Astrocyte of the spinal cord (primary cell): Measurements from ENCODE around the gene CNKSR2.

ENCODE experiments used
- DNase-seq: peaks from one replicate; pipeline ENCODE4 v3.0.0; 2011; ENCODE audit warnings: low read depth, low spot score
- H3K4me3 ChIP-seq: 2 replicates; pipeline ENCODE4 v1.5.1; 2011; ENCODE audit warnings: low read depth, mild to moderate bottlenecking, low read length, moderate library complexity
- in situ Hi-C: cut with HindIII; loops from 2 replicates; pipeline ENCODE4 v1.10.0; 2017; ENCODE audit warnings: low sequenced_read_pairs
- TF ChIP-seq, protein P1 (sequence below): IDR thresholded peaks from 2 replicates; pipeline ENCODE4 v1.5.1; 2012; ENCODE audit warnings: low read depth, mild to moderate bottlenecking, low read length, inconsistent platforms

The CNKSR2 gene

DNA sequence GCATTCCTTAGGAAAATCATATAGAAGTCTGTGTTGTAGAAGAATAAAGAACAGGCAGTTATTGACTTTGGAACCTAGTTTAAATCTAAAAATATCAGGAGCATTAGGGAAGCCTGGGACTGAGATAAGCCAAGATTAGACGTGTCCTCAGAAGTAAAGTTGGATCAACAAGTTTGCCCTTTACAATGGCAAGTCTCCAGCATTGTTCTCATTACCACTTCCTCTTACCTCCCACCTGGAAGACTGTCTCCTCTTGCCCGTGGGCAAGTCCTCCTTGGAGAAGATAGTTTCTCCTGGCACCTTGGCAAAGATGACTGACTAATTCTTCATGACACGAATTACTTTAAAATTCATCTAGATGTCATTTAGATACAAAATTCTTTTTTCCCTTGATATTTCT, 37.8 kb downstream of the CNKSR2 start:
- in situ Hi-C loops = no loop called here
- no peak overlapping the region for H3K4me3 ChIP-seq
- TF ChIP-seq, protein P1, sequence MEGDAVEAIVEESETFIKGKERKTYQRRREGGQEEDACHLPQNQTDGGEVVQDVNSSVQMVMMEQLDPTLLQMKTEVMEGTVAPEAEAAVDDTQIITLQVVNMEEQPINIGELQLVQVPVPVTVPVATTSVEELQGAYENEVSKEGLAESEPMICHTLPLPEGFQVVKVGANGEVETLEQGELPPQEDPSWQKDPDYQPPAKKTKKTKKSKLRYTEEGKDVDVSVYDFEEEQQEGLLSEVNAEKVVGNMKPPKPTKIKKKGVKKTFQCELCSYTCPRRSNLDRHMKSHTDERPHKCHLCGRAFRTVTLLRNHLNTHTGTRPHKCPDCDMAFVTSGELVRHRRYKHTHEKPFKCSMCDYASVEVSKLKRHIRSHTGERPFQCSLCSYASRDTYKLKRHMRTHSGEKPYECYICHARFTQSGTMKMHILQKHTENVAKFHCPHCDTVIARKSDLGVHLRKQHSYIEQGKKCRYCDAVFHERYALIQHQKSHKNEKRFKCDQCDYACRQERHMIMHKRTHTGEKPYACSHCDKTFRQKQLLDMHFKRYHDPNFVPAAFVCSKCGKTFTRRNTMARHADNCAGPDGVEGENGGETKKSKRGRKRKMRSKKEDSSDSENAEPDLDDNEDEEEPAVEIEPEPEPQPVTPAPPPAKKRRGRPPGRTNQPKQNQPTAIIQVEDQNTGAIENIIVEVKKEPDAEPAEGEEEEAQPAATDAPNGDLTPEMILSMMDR = no peak
- DNase-seq = no peak

DNA sequence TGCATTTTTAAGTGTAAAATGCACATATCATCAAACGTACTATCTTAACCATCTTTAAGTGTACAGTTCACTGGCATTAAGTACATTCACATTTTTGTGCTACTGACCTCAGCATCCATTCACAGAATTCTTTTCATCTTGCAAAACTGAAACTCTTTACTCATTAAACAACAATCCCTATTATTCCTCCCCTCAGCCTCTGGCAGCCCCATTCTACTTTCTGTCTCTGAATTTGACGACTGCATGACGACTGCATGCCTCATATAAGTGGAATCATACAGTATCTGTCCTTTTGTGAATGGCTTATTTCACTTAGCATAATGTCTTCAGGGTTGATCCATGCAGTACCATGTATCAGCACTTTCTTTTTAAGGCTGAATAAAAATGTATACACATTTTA, 38.7 kb downstream of the CNKSR2 start:
- in situ Hi-C loops = no loop called here
- DNase-seq = peak; percentile 63
- TF ChIP-seq, protein P1 = no peak
- H3K4me3 ChIP-seq = no peak overlapping the region

DNA sequence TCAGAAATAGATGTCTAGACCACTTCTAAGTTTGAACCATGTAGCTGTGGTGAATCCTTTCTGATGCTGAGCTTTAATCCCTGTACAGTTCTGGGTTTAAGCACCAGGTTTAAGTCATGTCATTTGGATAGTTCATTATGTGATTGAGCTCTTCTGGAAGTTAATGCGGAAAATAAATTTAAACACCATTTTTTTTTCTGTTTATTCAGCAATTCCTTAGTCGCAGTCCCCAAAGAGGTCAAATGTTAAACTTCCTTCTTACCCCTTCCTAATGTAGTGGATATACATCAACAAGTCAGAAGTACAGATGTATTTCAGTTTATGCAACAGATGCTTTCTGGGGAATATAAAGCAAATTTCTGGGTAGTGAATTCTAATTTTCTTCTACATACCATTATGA, 52.9 kb downstream of the CNKSR2 start:
- TF ChIP-seq, protein P1 = no peak
- no peak overlapping the region for H3K4me3 ChIP-seq
- in situ Hi-C loops = no loop called here
- DNase-seq = no peak

DNA sequence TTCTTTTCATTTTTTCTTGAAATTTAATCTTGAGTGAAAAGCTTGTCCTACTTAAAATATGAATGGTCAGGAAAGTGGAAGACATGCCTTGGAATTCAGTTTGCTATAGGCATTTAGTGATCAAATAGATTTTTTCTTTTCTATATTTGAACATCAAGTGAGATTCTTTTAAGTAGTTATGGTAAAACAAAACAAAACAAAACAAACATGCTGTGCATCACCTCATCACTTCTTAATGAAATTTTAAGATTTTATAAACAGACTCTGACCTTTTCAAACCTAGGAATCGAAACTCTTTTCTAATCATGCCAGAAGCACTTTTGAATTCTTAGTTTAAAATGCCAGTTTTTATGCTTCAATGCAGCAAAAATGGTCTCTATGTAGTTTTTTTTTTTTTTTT, 62.8 kb downstream of the CNKSR2 start:
- no peak for DNase-seq
- H3K4me3 ChIP-seq = no peak overlapping the region
- TF ChIP-seq, protein P1 = no peak
- in situ Hi-C loops = no loop called here

DNA sequence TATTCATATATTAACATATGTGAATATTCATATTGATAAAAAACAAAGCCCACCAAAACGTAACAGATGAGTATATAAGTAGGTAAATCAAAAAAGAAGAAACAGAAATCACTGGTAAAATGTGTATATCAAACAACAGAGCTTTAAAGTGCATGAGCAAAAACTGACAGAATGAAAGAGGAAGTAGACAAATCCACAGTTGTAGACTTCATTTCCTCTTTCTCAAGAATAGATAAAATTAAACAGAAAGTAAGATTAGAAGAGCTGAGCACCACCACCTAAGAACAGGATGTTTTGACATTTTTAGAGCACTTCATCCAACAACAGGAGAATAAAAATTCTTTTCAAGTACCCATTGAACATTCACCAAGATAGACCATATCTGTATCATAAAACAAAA, 64.6 kb downstream of the CNKSR2 start:
- no peak overlapping the region for H3K4me3 ChIP-seq
- TF ChIP-seq, protein P1 = no peak
- no peak for DNase-seq
- in situ Hi-C loops = no loop called here

DNA sequence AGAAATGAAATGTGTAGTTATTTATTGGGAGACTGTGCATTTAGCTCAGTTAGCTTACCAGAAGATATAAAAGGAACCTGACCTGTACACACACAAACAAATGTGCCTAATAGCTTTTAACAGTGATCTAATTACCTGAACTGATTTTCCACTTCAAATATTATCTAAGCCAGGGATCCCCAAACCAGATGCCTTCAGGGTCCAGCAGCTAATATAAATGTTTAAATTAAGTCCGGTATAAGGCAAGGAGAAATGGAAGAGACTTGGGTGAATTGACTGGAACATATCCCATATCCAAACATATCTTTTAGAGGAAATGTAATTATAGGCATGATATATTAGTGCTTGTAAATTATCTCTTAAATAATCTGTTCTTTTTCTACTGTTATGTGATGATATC, 66.7 kb downstream of the CNKSR2 start:
- TF ChIP-seq, protein P1 = no peak
- in situ Hi-C loops = no loop called here
- DNase-seq = no peak
- H3K4me3 ChIP-seq = no peak overlapping the region

DNA sequence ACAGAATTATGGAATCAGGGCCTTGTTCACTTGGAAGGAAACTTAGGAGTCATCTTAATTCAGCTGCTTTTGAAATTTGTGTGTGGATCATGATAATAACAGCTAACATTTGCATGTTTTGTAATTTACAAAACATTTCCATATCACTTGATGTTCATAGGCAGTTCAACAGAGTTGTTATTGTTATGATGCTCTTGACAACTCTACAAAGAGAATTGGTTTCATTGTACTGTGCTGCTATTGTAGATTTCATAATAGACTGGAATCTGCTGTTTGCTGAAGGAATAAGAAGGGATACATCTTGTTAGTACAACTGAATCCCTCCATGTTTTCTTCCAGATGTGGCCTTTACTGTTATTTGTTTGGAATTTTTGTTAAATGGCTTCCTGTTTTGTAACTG, 83.5 kb downstream of the CNKSR2 start:
- H3K4me3 ChIP-seq = no peak overlapping the region
- TF ChIP-seq, protein P1 = no peak
- no peak for DNase-seq
- in situ Hi-C loops = no loop called here
